Esophagus muscularis mucosa (tissue), 3 donors: ENCODE measurements around the gene PRSS33.

ENCODE experiments used
- POLR2A ChIP-seq: fragments of 450-650 bp; IDR thresholded peaks from one replicate; pipeline ENCODE4 v1.6.1; 2017; ENCODE audit warnings: antibody characterized with exemption, moderate library complexity, mild to moderate bottlenecking, low read depth
- TF ChIP-seq, protein P1 (sequence below), 3 experiments: fragments of 200-600 bp in 2 of 3; fragments of 450-650 bp in 1 of 3; sonication (generic) in 2 of 3; IDR thresholded peaks; one replicate each; pipeline ENCODE4 v1.5.1; 2017 to 2019; ENCODE audit warnings: antibody characterized with exemption in 3 of 3, mild to moderate bottlenecking in 2 of 3, moderate library complexity in 1 of 3

DNA sequence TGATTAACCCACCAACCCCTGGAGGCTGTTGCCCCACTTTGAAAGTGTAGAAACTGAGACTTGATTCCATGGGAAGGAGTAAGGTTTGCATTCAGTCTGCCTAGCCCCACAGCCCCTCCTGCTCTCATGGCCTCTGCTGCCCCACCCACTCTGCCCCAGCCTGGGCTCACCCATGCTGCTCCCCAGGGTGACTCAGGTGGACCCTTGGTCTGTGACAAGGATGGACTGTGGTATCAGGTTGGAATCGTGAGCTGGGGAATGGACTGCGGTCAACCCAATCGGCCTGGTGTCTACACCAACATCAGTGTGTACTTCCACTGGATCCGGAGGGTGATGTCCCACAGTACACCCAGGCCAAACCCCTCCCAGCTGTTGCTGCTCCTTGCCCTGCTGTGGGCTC lies 17.4 kb upstream of the PRSS33 start:
- TF ChIP-seq, protein P1, sequence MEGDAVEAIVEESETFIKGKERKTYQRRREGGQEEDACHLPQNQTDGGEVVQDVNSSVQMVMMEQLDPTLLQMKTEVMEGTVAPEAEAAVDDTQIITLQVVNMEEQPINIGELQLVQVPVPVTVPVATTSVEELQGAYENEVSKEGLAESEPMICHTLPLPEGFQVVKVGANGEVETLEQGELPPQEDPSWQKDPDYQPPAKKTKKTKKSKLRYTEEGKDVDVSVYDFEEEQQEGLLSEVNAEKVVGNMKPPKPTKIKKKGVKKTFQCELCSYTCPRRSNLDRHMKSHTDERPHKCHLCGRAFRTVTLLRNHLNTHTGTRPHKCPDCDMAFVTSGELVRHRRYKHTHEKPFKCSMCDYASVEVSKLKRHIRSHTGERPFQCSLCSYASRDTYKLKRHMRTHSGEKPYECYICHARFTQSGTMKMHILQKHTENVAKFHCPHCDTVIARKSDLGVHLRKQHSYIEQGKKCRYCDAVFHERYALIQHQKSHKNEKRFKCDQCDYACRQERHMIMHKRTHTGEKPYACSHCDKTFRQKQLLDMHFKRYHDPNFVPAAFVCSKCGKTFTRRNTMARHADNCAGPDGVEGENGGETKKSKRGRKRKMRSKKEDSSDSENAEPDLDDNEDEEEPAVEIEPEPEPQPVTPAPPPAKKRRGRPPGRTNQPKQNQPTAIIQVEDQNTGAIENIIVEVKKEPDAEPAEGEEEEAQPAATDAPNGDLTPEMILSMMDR (IDR thresholded peaks at IDR 0.05): no peak
- no peak for TF ChIP-seq POLR2A
